Kidney (tissue), 14 donors: ENCODE results near the gene AMPH. TPM values are rescaled to one million over a fixed set of nuclear protein-coding genes. Genes with fewer than 3 reads are reported as not detected.

Experiments used
- DNase-seq, 5 donors: peaks; one replicate each; pipeline ENCODE4 v3.0.0-alpha.2; 2013 to 2020
- FAIRE-seq: peaks from 2 replicates; lab custom pipeline; 2012; peaks lifted over from hg19 to GRCh38; lab: Jason Lieb, UNC
- H3K27ac ChIP-seq, 2 donors: one replicate each; pipeline ENCODE4 v1.7.0; 2013; ENCODE audit warnings: low read depth in 2 of 2, low read length in 2 of 2, inconsistent platforms in 1 of 2
- H3K27me3 ChIP-seq: one replicate; pipeline ENCODE4 v1.7.1; 2013; ENCODE audit warnings: low read length, inconsistent platforms; ENCODE audit not compliant: control insufficient read depth, insufficient read depth
- H3K36me3 ChIP-seq, 3 donors: one replicate each; pipeline versions ENCODE4 v1.7.0 to v1.7.1; 2013; ENCODE audit warnings: low read length in 3 of 3, control low read depth in 1 of 3, inconsistent platforms in 1 of 3; ENCODE audit not compliant: insufficient read depth in 3 of 3, control insufficient read depth in 2 of 3
- H3K4me1 ChIP-seq, 3 donors: one replicate each; pipeline versions ENCODE4 v1.7.0 to v1.7.1; 2013; ENCODE audit warnings: low read length in 3 of 3, inconsistent platforms in 1 of 3, low read depth in 1 of 3; ENCODE audit not compliant: control insufficient read depth in 2 of 3, insufficient read depth in 2 of 3
- H3K4me3 ChIP-seq, 3 donors: one replicate each; pipeline versions ENCODE4 v1.7.0 to v1.8.1; 2013; ENCODE audit warnings: low read length in 3 of 3, control low read depth in 1 of 3, inconsistent platforms in 1 of 3
- H3K9ac ChIP-seq, 3 donors: one replicate each; pipeline versions ENCODE4 v1.7.0 to v1.7.1; 2013; ENCODE audit warnings: low read length in 3 of 3, control low read depth in 1 of 3, inconsistent platforms in 1 of 3
- H3K9me3 ChIP-seq, 3 donors: one replicate each; pipeline versions ENCODE4 v1.7.0 to v1.7.1; 2013; ENCODE audit warnings: low read length in 3 of 3, control low read depth in 1 of 3, inconsistent platforms in 1 of 3; ENCODE audit not compliant: control insufficient read depth in 2 of 3, insufficient read depth in 1 of 3
- intact Hi-C: fragments of 100-400 bp; cut with DNase I; formaldehyde crosslinking; loops from one replicate; pipeline ENCODE4 v1.11.1; 2022
- polyA plus RNA-seq: library from polyadenylated mRNA; stranded (reverse); fragments of 350-450 nt; fragmentation: Illumina TruSeq; extraction: RNeasy Lipid Tissue Mini Kit (QIAGEN cat#74804); gene quantifications from one replicate; pipeline ENCODE4 v1.2.3, GENCODE V29; 2014; ENCODE audit warnings: low read depth, low replicate concordance; ENCODE audit not compliant: insufficient read depth
- total RNA-seq: library from RNA; stranded (reverse); fragmentation: NEBNext Ultra II Directional; extraction: Animal tissue kit (Norgen Biotek cat#: 25700); gene quantifications from one replicate; pipeline ENCODE4 v1.2.1, GENCODE V29; 2021
- TF ChIP-seq, protein P1 (sequence below): IDR thresholded peaks from 3 replicates; pipeline ENCODE4 v1.5.1; 2012; ENCODE audit warnings: mild to moderate bottlenecking, moderate library complexity, borderline replicate concordance; ENCODE audit not compliant: insufficient read depth; ENCODE audit errors: extremely low read depth
- donor health status: control.
- donor health status: control.
- donor health status: control.
- donor health status: control.
- donor health status: control.
- donor health status: DM: yes; HTN: yes; CAD: no.
- donor health status: Normal renal cell carcinoma (clear cell type).

Gene AMPH
- total and polyA plus RNA-seq, 2 donors from 2014 or later, result 1.2 to 1.4 TPM

DNA sequence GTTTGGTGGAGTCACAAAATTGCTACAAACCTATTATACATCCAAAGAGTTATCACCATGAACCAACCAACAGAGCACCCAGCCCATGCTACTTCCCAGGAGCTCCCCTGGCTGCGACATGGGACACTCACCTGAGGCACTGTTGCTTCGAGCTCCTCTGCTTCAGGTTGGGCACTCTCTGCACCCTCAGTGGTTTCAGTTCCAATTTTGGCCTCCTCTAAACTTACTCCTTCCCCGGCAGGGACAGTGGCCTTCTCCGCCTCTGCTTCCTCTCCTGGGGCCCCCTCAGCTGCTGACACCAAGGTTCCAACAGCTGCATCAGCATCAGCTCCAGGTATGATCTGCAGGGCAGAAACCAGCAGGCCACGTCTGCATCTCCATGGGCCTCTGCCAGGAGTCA lies 237.3 kb downstream of the AMPH start:
- intact Hi-C loops, result no loop called here
- Histone ChIP-seq H3K36me3 (no peaks in the 10 kb centered on the region), H3K4me1 (no peaks in the 10 kb centered on the region), H3K9ac (no peak overlapping the region), H3K4me3 (no peak overlapping the region), H3K27ac (no peak overlapping the region), H3K27me3 (no peaks in the 10 kb centered on the region), H3K9me3 (no peaks in the 10 kb centered on the region)
- no peak for DNase-seq
- no peak for FAIRE-seq
- TF ChIP-seq, protein P1, sequence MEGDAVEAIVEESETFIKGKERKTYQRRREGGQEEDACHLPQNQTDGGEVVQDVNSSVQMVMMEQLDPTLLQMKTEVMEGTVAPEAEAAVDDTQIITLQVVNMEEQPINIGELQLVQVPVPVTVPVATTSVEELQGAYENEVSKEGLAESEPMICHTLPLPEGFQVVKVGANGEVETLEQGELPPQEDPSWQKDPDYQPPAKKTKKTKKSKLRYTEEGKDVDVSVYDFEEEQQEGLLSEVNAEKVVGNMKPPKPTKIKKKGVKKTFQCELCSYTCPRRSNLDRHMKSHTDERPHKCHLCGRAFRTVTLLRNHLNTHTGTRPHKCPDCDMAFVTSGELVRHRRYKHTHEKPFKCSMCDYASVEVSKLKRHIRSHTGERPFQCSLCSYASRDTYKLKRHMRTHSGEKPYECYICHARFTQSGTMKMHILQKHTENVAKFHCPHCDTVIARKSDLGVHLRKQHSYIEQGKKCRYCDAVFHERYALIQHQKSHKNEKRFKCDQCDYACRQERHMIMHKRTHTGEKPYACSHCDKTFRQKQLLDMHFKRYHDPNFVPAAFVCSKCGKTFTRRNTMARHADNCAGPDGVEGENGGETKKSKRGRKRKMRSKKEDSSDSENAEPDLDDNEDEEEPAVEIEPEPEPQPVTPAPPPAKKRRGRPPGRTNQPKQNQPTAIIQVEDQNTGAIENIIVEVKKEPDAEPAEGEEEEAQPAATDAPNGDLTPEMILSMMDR, result no peak

DNA sequence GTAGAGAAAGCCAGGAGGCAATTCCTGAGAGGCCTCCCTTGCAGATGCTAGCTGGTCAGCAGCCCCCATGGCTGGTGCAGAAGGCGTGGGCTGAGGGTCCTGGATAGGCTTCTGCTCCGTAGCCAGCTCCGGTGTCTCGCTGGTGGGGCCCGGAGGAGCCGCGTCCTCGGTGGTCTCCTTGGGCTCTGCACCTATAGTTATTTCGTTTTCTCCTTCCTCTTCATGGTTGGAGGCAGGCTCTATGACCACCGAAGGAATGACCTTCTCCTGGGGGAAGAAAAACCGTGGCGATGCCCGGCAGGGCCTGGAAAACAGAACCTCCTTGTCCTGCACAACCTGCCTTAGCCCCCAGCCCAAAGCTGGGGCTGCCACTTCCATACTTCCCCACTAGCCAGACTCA lies 239.4 kb downstream of the AMPH start:
- Histone ChIP-seq H3K9ac (no peak overlapping the region), H3K36me3 (no peaks in the 10 kb centered on the region), H3K9me3 (no peaks in the 10 kb centered on the region), H3K27ac (no peak overlapping the region), H3K4me1 (no peaks in the 10 kb centered on the region), H3K27me3 (no peaks in the 10 kb centered on the region), H3K4me3 (no peak overlapping the region)
- no peak for DNase-seq
- intact Hi-C loops, result no loop called here
- no peak for FAIRE-seq
- TF ChIP-seq, protein P1, result no peak

DNA sequence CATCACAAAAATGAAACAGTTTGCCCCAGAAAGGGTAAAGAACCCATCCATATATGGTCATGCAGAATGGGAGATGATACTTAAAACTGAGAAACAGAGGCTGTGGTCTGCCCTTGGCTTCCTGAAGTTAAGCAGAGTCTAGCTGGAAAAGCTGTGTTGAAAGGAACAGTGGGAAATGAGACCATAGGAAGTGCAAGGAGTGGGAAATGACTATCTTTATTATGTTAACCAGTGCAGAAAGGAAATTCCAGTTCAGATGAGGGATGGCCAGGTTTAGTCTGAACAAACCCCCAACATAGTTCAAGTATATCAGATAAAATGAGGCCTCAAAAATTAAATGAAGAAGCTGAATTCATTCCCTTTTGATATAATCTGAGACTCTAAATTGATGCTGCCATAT lies 245.5 kb downstream of the AMPH start:
- no peaks in the 10 kb centered on the region for H3K27me3 ChIP-seq
- intact Hi-C loops, result no loop called here
- no peak overlapping the region for H3K9ac ChIP-seq
- H3K27ac ChIP-seq, result no peak overlapping the region
- DNase-seq, result no peak
- no peaks in the 10 kb centered on the region for H3K9me3 ChIP-seq
- FAIRE-seq, result no peak
- no peak overlapping the region for H3K4me3 ChIP-seq
- no peaks in the 10 kb centered on the region for H3K36me3 ChIP-seq
- no peaks in the 10 kb centered on the region for H3K4me1 ChIP-seq
- TF ChIP-seq, protein P1, result no peak

DNA sequence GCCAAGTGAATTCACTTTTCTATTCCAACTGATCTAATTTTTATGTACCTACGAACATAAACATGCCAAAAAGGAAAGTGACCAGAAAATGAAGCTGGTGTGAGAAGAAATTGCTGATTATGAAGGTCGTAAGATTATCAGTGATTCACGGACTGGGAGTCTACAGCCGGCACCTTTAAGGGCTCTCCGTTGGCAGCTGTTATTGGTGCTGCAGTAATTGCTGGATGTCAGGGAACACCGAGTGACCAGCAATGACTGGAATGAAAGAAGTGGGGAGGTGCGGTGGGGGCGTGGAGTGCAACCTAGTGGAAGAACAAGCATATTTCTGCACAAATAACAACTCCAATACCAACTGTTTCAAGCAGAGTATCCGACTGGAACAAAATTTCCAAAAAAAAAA lies 247.9 kb downstream of the AMPH start:
- H3K4me1 ChIP-seq, result no peaks in the 10 kb centered on the region
- no peaks in the 10 kb centered on the region for H3K27me3 ChIP-seq
- TF ChIP-seq, protein P1, result no peak
- FAIRE-seq, result no peak
- no peak overlapping the region for H3K9ac ChIP-seq
- H3K9me3 ChIP-seq, result no peaks in the 10 kb centered on the region
- H3K36me3 ChIP-seq, result no peaks in the 10 kb centered on the region
- no peak overlapping the region for H3K4me3 ChIP-seq
- no peak for DNase-seq
- intact Hi-C loops, result no loop called here
- H3K27ac ChIP-seq, result no peak overlapping the region
